HL-60/S4 treated with retinoic acid at 250 ng/mL for 4 days and 3 days (cell line): Measurements from ENCODE around the gene LIMCH1.
"Not testable (repeated sequence)": the region's sequence is repeated elsewhere in the genome, so short reads cannot be mapped to it uniquely, and the experiment has no call there.

ENCODE experiments used
- in situ Hi-C: fragments of 300-500 bp; cut with MboI; formaldehyde crosslinking; loops from 2 replicates; pipeline ENCODE4 v1.7.0; 2022; ENCODE audit warnings: low sequenced_read_pairs

The LIMCH1 gene

DNA sequence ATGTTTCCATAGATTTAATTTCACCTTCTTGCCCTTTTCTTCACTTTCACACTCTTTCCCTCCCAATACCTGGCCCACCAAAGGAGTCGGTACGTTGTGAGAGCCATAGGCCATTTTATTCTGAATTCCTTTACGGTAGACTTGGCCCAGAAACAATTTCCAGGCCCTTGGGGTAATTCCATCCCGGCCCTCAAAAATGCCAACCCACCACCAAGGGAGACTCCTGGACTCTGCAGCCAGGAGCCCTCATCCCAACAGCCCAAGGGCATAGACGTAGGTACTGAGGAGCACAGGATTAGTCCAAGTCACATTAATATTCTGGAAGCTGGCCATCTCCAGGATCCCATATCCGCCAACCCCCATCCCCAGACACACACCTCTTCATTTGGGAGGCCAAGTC lies 102.9 kb downstream of the LIMCH1 start:
- in situ Hi-C loops, result no loop called here

DNA sequence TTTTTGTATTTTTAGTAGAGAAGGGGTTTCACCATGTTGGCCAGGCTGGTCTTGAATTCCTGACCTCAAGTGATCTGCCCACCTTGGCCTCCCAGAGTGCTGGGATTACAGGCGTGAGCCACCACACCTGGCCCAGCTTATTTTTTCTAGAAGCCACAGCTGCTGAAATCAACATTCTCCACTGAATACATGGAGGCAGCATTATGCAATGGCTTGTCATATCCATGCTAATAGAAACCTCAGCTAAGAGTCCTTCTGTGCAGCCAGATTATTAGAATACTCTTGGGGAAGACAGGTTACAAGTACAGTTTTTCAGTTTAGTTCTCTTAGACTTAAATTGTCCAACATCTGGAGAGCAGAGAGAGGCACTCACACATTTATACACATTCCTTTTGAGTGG lies 104.8 kb downstream of the LIMCH1 start:
- in situ Hi-C loops, result not testable (repeated sequence)

DNA sequence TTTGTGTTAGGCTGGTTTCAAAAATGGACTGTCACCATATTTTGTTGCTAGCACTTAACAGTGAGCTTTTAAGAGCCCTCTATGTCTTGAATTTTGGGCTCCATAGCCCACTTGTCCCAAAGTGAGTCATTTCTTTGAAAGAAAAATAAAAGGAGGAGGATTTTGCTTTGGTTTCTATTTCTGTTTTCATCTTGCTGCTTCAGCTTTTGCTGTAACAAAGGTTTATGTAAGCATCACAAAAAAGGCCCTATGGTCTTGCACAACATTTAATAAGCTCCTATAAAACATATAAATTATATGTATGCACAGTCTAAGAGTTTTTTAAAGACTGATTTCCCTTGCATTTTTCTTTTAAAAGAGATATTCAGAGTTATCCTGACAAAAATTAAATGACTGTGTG lies 105.4 kb downstream of the LIMCH1 start:
- in situ Hi-C loops, result no loop called here

DNA sequence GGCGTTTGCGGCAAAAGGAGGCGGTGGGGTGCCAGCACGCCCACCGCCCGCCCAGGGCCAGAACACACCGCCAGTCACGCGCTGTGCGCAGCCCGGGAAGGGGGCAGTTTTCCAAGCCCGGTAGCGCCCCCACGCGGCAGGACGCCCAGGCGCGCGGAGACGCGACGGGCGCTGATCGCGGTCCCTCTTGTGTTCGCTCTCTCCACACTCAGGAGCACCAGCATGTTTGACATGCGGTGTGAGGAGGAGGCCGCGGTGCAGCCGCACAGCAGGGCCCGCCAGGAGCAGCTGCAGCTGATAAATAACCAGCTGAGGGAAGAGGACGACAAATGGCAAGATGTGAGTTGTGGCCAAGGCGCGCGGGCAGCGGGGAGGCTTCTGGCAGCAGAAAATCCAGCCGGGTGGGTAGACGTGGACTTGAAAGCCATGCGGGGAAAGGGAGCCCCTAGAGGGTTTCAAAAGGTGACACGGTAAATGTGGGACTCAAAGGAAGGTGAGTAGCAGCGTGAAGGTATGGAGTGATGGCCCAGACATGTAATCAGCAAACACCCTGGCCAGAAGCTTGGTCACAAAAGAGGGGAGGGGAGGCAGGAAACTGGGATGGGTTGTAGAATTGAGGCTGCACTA lies 106.4 kb downstream of the LIMCH1 start:
- in situ Hi-C loops, result no loop called here

DNA sequence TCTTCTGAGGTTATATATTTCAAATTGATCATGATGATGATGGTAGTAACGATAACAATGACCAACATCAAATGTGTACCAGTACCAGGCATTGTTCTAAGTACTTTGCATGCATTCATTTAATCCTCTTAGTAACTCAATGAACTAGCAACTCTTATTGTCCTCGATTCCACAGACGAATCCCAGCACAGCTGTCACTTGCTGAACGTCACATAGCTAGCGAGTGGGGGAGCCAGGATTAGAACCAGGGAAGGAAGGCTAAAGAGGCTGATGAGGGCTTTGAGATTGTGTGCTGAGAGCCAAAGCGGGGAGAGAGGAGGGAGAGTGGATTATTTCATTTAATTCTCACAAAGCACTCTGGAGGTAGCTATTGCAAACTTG lies 106.9 kb downstream of the LIMCH1 start:
- in situ Hi-C loops, result no loop called here

DNA sequence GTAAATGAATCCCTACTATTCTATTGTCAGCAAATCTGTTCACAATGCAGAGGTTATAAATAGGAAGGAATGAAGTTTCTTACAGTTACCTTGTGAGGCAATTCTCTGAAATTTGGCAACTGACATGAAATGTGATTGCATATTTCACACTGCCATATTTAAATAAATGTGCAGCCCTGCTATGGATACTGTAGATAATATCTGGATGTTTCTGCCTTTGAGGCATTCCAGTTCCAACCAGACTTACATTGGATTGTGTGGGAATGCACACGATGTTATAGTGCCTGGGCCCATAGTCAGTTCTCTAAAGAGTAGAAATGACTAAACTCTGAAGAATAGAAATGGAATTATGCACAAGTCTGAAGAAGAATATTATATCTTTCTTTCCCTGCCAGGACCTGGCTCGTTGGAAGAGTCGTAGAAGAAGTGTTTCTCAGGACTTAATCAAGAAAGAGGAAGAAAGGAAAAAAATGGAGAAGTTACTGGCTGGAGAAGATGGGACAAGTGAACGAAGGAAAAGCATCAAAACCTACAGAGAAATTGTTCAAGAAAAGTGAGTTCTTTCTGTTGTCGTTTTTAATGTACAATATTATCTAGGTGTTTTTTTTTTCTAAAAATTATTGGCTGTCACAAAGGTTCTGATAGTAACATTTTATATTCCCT lies 107.9 kb downstream of the LIMCH1 start:
- in situ Hi-C loops, result no loop called here

DNA sequence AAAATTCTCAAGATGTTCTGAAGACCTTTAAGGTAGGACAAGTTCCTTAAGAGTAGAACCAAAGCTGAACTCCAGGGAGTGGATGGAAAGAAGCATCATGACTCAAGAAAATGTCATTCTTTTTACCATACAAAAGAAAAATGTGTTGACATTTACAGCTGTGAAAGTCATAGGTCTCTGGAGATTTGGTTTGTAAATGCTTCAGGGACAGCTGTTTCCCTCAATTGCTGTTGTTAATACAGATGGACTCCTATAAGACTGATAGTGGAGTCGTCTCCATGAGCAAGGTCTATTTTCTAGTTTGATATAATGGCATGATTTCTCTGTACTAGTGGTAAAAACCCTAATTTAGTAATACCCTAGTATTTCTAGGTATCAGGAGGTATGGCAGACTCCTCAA lies 108.9 kb downstream of the LIMCH1 start:
- in situ Hi-C loops, result no loop called here

DNA sequence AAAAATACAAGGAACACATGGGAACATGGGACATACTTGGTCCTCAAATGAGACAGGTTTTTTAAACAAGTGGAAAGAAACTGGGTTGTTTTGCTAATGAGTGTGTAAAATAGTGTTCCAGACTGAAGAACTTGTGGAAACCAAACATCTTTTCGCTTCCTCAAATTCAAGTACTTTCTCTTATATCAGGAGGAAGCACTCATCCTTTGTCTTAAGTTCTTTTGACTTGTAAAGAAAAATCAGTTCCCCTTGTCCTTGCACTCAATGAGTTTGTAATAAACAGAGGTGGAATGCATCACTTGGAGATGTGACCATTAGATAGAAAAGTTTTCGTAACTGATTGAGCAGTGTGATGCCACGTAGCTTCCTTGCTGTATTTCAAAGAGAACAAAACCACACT lies 109.4 kb downstream of the LIMCH1 start:
- in situ Hi-C loops, result no loop called here

DNA sequence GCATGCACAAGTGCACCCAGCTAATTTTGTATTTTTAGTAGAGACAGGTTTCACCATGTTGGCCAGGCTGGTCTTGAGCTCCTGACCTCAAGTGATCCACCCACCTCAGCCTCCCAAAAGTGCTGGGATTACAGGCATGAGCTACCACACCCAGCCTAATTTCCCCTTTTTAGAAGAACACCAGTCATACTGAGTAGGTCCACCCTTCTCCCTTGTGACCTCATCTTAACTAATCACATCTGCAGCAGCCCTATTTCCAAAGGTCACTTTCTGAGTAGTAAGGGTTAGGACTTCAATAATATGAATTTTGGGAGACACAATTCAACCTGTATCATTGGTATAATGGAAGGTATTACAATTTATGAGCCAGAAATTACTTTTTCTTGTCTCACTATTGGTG lies 113.2 kb downstream of the LIMCH1 start:
- in situ Hi-C loops, result loop anchor here (25.0 kb wide), 1 partner anchor 364 kb away; no protein-coding TSS in a partner anchor

DNA sequence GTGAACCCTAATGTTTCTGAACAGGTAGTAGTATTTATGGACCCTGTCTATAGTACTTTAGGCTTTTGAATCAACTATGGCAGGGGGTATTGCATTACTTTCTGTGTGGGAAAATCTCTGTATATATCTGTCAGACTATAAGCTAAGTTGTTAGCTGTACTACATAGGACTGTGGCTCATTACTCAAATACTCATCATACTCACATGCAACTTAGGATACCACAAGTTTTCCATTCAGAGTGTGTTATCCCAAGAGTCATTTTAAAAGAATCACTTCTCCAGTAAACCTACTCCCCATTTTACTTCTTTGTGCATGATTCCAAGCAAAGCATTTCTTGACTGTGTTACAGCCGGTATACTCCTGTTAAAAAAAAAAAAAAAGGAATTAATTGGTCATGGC lies 115.0 kb downstream of the LIMCH1 start:
- in situ Hi-C loops, result loop anchor here (25.0 kb wide), 1 partner anchor 366 kb away; no protein-coding TSS in a partner anchor

DNA sequence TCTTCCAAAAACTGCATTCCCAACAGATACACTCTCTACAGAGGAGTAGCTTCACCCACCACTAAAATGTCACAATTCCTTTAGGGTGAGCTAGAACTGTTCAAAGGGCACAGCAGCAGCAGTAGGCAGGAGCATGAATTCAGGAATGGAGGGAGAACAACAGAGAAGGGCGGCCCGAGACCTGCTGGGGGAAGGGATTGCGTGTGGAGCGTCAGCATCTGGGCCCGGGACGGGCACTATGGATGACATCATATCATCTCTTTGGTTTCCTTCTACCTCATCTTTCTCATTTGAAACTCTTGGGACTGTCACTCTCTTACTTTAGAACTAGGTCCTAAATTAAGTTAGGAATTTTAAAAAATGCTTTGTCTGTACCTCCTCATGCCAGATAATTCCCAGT lies 115.6 kb downstream of the LIMCH1 start:
- in situ Hi-C loops, result loop anchor here (25.0 kb wide), 1 partner anchor 366 kb away; no protein-coding TSS in a partner anchor

DNA sequence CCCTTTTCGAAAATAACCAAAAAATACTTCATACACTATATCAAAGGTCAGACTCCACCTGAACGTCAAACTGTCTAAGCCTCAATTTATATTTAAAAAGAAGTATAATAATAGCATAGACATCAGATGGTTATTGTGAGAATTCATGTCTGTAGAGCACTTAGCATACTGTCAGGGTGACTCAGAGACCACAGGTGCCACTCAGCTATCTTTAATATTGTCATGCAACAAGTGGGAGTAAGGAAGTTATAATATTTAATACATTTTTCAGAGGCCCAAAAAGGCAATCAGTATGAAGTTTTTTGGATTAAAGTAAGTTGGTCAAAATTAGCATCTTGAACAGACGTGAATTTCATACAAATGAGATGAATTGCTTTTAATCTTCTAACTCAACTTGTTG lies 117.2 kb downstream of the LIMCH1 start:
- in situ Hi-C loops, result loop anchor here (25.0 kb wide), 1 partner anchor 368 kb away; no protein-coding TSS in a partner anchor

DNA sequence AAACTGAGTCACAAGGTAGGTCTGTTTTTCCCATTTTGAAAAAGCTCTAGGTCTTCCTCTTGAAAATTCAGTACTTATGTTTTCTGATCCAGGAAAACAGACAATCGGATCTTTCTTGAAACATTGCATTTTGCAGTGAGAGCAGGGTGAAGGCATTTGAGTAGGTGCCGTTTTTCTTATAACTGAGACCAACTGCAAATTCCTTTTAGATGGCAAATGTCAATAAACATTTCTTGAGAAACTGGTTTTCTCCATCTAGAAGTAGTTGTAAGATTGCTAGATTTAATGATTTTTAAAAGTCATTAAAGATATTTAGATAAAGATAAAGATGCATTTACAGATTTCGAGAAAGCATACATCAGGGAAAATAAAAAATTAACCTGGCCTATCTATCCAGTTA lies 118.1 kb downstream of the LIMCH1 start:
- in situ Hi-C loops, result loop anchor here (25.0 kb wide), 1 partner anchor 369 kb away; no protein-coding TSS in a partner anchor

DNA sequence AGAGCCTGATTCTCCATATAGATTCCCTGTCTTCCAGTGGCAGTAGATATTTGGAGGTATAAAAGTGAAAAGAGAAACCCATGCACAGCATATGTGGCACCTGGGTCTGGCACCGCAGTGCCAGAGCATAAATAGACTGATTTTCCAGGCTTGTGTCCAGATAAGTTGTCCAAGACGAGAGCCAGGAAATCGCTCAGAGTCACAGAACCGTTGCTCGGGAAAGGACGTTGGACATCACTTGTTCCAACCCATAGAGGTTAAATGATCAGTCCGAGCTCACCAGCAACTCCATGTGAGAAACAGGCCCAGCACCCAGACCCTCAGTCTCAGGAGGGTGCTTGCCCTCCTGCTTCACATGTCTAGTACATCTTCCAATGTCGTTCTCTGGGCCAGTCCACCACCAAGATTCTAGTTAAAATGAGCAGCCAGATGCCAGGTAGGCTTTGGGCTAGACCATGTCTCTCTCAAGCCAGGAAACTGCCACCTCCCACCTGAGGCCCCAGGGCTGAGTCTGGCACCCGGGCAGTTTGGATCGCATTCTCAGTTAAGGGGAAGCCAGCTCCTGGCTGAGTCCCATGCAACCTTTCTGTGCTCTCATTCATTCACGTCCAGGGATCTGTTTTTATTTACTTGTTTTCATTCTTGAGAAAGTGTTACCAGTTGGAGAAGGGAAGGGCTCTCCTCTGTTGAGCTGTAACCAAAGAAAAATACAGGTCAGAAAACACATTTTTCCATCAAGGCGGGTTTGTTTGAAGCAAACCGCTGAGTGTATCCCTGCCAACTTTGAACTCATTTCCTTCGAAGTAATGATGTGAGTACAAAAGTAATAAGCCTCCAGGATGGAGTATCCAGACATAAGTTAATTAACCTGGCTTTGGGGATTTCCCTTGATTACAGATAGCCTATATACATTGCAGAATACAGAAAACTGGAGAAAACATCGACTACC lies 118.9 kb downstream of the LIMCH1 start:
- in situ Hi-C loops, result loop anchor here (25.0 kb wide), 1 partner anchor 370 kb away; no protein-coding TSS in a partner anchor

DNA sequence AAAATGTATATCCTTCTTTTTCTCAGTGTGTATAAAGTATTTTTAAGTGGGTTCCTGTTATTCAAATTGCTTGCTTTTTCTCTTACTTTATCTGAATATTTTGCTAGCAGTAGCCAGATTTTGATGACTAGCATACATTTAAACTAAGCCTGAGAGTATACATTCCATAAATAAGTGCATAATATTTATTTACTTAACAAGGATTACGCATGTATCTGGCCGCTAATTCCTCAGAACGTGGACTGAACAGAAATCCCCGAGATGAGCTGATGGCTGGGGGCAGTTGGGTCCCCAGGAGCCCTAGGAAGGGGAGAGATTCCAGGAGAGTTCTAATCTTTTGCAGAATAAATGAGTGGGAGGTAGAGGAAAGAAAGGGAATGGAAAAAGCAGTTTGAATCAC lies 119.6 kb downstream of the LIMCH1 start:
- in situ Hi-C loops, result loop anchor here (25.0 kb wide), 1 partner anchor 370 kb away; no protein-coding TSS in a partner anchor

DNA sequence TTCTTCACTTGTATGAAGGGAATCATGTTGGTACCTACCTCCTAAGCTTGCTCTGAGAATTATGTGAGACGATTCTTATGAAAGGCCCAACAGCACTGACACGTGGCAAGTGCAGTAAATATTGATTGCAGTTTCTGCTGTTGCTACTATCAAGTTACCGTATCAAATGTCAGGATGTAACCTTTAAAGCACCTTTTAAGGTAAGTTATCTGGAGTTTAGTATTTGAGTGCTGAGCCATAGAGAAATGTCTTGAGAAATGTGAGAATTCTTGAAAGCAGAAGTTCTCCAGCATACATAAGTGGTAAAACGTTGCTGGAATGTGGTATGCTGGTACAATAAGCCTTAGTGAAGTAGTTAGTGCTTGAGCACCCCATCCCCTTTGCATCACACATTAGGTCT lies 120.2 kb downstream of the LIMCH1 start:
- in situ Hi-C loops, result loop anchor here (25.0 kb wide), 1 partner anchor 371 kb away; no protein-coding TSS in a partner anchor

DNA sequence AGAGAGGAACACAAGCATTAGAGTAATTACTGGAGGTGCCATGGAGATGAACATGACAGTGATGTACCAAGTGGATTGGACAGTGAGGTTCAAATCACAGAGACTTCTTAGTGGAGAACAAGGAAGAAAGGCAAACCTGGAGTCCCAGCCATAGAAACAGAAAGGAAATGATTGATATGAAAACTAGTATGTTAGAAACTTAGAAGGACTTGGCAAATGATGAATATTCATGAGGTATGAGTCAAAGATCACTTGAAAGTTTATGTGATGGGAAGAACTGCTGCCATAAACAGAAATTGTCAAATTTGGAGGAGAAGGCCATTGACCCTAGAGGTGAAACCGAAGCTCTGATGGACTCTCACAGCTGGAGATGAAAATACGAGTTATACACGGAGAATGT lies 122.4 kb downstream of the LIMCH1 start:
- in situ Hi-C loops, result loop anchor here (25.0 kb wide), 1 partner anchor 373 kb away; no protein-coding TSS in a partner anchor

DNA sequence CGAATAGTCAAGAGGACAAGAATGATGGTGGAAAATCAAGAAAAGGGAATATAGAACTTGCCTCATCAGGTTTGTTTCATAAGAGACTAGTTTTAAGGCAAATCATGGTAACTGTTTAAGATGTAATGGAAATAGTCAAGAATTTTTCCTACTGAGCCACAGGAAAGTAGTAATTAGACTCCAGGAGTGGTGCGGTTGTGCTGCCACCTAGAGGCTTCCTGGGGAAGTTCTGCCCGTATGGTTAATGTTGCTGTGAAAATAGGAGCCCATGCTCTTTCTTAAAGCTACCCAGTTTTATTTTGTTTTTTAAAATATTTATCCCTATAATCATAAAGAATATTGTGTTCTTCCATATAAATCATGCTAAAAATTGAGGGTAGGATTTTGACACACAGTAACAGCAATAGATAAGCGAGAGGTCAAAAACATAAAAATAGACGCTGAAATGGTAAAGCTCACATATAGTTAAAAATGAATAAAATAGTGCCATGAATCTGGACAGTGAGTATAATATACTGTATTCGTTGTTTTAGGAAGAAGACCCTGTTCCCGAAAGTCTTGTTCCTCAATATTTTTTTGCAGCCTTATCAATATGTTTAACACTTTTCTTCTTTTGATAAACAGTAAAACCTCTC lies 123.6 kb downstream of the LIMCH1 start:
- in situ Hi-C loops, result loop anchor here (25.0 kb wide), 1 partner anchor 374 kb away; no protein-coding TSS in a partner anchor

DNA sequence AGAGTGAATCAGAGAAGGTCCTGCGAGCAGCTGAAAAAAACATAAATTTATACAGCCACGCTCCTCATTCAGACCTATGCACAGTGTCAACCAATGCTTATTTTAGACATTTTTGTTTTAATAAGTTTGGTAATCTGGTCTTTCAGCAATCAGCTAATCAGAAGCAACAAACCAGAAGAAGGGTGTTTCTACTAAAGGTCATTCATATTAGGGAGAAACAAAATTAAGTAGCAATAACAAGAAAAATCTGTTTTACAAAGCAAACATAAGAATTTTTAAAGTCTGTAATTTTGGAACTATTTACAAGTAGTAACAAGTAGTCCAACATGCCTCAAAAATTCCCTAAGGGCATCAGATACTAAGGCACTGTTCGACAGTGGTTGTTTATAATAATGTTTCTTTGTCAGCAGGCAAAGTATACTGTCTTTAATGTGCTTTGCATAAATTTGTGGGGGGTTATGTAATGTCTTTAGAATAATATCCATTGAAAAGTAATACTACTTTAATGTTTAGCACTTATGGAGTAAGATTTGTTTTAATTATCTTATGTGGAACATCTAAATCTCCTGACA lies 127.8 kb downstream of the LIMCH1 start:
- in situ Hi-C loops, result loop anchor here (25.0 kb wide), 1 partner anchor 378 kb away; no protein-coding TSS in a partner anchor

DNA sequence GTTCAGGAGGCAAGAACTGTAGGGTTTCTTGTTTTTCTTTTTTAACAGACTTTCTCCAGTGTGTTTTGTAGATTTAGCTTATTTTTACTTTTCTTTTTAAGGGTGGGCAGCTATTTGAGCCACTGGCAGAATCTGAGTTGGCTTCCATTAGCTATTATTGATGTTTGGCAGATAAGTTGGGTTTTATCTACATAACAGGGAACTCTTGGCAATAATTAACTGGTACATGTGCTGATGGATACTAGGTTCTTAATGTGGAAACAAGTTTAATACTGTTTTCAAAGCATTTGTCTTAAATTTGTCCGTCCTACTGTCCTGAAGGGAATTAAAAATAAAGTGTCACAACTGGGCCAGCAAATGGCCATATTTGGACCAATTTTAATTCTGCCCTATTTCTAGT lies 130.1 kb downstream of the LIMCH1 start:
- in situ Hi-C loops, result loop anchor here (25.0 kb wide), 1 partner anchor 381 kb away; no protein-coding TSS in a partner anchor
